NCI-H1417 (cell line): ENCODE data around the gene MND1.
"Not testable (repeated sequence)": the region's sequence is repeated elsewhere in the genome, so short reads cannot be mapped to it uniquely, and the experiment has no call there.

Experiments
- DNase-seq, 3 experiments: peaks; one replicate each; lab custom pipeline; 2025; lab: John Stamatoyannopoulos, UW

The MND1 gene

GRCh38 chr4:153402366-153402765 is 57.9 kb downstream of the MND1 start:
- DNase-seq, result no peak

GRCh38 chr4:153403726-153404125 is 59.2 kb downstream of the MND1 start:
- no peak for DNase-seq

DNA sequence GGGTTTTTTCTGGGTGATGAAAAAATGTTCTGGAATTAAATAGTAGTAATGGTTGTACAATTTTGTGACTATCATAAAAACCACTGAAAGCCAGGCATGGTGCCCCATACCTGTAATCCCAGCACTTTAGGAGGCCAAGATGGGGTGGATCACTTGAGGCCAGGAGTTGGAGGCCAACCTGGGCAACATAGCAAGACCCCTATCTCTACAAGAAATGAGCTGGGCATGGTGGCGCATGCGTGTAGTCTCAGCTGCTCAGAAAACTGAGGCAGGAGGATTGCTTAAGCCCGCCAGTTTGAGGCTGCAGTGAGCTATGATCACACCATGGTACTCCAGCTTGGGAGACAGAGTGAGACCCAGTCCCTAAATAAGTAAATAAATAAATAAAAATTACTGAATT is 63.4 kb downstream of the MND1 start:
- DNase-seq, result no peak

- no peak for DNase-seq
Measured at GRCh38 chr4:153408932-153409331, 64.4 kb downstream of the MND1 start.

DNA sequence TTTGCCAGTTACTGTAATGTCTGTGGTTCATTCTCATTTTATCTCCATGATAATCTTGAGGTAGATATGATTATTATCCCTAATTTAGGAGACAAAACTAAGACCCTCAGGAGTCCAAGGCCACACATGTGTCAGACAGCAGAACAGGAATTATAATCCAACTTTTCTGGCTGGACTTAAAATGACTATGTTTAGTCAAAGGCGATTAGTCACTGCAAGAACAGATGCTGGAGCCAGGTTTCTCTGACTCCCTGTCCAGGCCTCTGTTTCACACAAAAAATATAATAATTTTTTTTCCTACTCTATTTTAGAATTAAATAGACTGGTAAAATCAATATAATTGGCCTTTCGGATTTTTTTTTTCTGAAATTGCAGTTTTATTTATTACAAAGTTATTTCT is 64.9 kb downstream of the MND1 start:
- DNase-seq, result no peak

GRCh38 chr4:153409924-153410501 is 65.5 kb downstream of the MND1 start:
- DNase-seq, result no peak

DNA sequence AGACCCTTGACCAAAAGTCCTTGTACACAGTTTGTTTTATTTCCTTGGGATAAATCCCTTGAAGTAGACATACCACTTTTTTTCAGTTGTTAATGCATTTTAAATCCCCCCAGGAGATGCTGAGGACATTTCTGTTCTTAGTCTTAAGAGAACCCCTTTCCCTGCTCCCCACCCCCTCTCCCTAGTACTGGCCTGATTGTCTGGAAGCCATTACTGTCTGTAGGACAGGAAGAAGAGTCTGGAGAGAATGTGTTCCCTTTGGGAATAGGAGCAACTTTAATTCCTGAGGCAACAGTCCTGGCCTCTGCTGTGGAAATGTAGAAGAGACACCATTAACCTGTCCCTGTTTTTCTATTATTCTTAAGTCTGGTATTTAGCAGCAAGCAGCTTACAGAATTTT is 69.4 kb downstream of the MND1 start:
- DNase-seq, result no peak

- not testable (repeated sequence) for DNase-seq
Measured at GRCh38 chr4:153416456-153416855, 72.0 kb downstream of the MND1 start.

DNA sequence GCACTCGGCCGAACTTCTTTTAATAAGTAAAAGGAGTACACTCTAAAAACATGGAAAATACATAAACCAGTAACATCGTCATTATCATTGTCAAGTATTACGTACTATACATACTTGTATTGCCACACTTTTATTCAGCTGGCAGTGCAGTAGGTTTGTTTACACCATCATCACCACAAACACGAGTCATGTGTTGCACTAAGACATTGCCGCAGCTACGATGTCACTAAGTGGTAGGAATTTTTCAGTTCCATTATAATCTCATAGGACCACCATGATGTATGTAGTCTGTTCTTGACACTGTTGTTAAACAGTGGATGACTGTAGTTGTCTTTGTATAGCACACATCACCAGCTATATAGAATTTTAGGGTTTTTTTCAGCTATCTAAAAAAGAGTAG is 73.6 kb downstream of the MND1 start:
- no peak for DNase-seq

DNA sequence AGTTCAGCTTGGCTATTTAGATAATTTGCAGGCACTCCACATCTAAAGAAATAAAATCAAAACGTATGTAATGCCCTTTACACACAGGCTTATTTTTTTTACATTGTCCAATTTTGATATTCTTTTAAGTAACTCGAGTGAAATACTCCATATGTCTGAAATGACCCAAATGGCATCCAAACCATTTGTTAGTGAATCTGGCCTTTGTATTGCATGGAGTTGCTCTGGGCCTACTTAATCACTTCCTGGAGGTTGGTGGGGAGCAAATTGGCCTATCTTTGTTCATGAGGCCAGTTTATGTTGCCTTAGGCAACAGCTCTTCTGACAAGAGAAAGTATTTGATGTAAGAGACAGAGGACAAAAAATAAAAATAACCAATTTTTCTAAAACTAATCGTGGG is 74.1 kb downstream of the MND1 start:
- DNase-seq, result peak in 1 of 3 experiments; percentile 9

DNA sequence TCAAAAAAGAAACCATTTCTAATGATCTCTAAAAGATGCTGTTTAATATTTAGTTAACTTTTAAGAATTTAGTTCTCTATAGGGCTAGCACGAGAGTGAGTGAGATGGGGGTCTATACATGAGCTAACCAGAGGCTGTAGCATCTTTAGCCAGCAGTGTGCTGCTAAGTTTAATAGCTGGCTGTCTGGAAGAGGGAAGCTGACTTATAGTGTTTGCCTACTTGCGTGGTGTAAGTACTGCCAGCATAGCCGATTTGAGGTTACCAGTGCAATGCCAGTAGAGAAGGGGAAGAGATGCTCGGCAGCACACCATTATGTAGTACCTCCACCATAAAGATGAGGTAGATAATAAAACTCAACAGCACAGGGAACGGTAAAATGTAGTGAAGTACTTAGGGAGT is 74.5 kb downstream of the MND1 start:
- DNase-seq, result no peak

- DNase-seq, result no peak
Measured at GRCh38 chr4:153419673-153420278, 75.3 kb downstream of the MND1 start.

DNA sequence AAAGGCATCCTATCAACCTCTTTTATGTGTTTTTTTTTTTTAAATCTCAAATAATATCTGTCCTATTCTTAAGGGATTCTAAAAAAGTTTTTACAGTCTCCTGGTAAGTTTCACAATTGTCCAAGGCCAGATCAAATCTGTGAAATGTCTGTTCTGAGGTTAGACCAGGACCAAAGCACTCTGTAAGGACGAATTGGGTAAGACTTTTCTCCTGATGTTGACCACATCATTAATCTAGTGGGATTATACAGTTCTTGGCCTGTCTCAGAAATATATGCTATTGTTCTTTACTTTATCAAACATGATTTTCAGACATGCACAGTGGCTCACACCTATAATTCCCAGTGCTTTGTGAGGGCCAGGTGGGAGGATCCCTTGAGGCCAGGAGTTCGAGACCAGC is 75.9 kb downstream of the MND1 start:
- no peak for DNase-seq

DNA sequence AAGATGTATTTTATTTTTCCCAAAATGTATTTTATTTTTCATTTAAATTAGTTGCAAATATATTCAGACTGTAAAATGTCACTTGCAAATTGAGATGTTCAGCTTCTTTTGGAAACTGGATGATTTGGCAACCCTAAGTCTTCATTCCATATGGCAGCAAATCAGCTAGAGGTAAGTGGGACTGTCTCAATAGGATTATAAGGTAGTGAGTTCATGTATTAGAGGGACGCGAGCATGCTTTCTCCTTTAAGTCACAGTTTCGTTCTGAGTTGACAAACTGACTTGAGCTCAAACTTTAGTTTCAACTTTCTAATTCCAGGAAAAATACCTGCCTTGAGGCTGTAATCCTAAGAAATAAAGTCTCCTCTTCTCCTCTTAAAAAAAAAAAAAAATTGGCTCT is 77.5 kb downstream of the MND1 start:
- DNase-seq, result no peak

- no peak for DNase-seq
Measured at GRCh38 chr4:153426207-153426885, 81.9 kb downstream of the MND1 start.

GRCh38 chr4:153427363-153428071 is 83.0 kb downstream of the MND1 start:
- DNase-seq, result no peak

- DNase-seq, result no peak
Measured at GRCh38 chr4:153428941-153429475, 84.5 kb downstream of the MND1 start.

DNA sequence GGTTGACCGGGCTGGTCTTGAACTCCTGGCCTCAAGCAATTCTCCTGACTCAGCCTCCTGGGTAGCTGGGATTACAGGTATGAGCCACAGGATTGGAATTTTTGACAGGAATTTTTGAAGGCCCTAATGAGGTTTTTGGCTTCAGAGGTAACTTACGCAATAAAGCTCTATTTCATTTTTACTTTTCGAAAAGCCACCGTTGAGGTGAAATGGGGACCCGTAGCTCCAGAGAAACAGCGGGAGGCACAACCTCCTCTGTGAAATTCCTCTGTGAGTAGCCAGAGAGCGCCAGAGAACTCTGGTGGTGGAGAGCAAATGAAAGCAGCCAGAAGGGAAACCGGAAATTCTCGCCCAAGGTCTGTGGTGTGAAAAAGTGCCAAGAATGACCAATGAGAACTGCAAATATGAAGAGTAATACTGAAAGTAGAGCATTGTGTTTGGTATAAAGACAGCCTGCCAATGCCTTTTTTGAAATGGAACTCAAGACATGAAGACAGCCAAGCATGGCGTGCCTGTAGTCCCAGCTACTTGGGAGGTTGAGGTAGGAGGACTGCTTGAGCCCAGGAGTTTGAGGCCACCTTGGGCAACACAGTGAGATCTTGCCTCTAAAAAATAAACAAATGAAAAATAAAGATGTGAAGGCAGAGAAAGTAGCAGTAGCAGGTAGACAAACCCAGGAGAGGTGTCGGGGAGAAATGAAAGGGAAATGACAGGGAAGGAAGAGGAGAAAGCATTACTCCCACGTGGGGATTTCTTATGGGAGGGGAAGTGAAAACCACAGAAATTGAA is 88.7 kb downstream of the MND1 start:
- DNase-seq, result peak in 2 of 3 experiments; percentile 9 to 39

DNA sequence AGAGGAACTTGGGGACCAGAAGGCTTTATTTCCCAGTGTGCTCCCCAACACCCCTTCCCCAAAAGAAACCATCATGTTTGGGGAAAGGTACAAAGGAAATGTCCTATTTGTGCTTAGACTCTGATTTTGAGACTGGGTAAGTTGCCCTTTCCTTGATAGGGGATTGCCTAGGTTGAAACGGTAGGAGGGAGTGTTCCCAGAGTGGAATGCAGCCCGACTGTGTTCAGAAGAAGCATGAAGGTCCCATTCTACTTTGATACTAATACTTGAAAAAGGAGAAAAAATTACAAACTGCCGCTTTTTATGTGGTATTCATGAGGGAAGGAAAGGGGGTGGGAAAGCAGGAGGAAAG is 89.2 kb downstream of the MND1 start:
- DNase-seq, result no peak

- DNase-seq, result no peak
Measured at GRCh38 chr4:153434190-153434589, 89.7 kb downstream of the MND1 start.

DNA sequence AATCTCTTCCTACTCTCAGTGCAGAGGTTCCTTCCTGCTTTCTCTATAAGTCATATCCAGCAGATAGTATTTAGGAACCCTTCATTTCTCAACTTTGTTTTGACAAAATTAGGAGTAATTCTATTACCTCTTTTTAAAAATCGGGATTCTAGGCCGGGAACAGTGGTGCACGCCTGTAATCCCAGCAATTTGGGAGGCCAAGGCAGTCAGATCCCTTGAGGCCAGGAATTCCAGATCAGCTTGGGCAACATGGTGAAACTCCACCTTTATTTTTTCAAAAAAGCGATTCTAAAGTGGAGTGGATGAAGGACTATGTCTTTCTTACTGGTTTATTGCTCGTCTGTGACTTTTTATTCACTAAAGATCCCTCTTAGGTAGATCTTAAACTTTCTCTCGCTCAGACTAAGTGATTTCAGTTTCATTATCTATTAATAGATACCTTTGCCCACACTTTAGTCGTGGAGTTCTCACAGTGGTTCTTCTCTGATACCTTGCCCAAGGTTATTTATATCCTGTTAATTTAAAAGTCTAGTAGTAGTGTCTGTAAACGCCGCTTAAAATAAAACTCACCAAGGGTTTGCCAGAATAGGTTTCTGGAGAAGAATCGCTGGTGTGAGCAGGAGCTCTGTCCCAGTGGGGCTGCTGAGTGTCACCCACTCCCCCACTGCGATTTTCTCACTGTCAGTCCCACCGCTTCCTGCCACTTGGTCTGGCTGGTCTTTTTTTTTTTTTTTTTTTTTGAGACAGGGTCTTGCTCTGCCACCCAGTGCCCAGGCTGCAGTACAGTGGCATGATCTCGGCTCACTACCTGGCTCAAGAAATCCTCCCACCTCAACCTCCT is 94.6 kb downstream of the MND1 start:
- no peak for DNase-seq
